ENCODE measurements around the gene AOC2. TPM values are rescaled to one million over a fixed set of nuclear protein-coding genes. Genes with fewer than 3 reads are reported as not detected.

Gene AOC2
- total RNA-seq, 1 experiment from 2014 or later, result 3.7 TPM

DNA sequence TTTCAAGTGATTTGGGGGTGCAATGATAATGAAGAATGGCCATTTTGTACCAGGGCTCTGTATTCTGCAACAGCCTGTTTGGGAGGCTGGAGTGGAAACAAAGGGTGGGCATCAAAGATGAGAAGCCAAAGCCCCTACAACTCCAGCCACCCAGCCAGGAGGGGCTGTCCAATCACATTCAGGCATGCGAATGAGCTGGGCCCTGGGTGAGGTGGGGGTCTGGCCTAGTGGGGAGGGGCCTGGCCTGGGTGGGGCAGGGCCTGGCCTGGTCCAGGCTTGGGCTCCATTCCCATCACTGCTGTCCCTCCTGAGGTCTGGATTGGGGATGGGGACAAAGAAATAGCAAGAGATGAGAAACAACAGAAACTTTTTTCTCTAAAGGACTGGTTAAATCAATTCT lies 13.0 kb downstream of the AOC2 start:
- no peak overlapping the region for H3K27ac ChIP-seq
- POLR2A ChIA-PET (ENCODE audit: unreplicated experiment), result no interaction called here
- intact Hi-C loops (cut with micrococcal nuclease; ENCODE audit: unreplicated experiment), result no loop called here
- no peaks in the 10 kb centered on the region for H3K9me3 ChIP-seq (ENCODE audit: insufficient read depth, low read depth)
- H3K36me3 ChIP-seq (ENCODE audit: low read depth), result no peaks in the 10 kb centered on the region
- H3F3A ChIP-seq (ENCODE audit: insufficient read depth, low read depth), result no peaks in the 10 kb centered on the region
- BruUV-seq (replicated peaks), result no TSS peak
- H4K20me1 ChIP-seq (ENCODE audit: insufficient read depth), result no peaks in the 10 kb centered on the region
- H3K4me2 ChIP-seq, result no peak overlapping the region
- no peak for DNase-seq
- H3K9me2 ChIP-seq (ENCODE audit: insufficient read depth), result no peaks in the 10 kb centered on the region
- no peaks in the 10 kb centered on the region for H3K79me2 ChIP-seq (ENCODE audit: low read depth)
- no peak overlapping the region for H3K4me3 ChIP-seq
- TF ChIP-seq, protein P1, sequence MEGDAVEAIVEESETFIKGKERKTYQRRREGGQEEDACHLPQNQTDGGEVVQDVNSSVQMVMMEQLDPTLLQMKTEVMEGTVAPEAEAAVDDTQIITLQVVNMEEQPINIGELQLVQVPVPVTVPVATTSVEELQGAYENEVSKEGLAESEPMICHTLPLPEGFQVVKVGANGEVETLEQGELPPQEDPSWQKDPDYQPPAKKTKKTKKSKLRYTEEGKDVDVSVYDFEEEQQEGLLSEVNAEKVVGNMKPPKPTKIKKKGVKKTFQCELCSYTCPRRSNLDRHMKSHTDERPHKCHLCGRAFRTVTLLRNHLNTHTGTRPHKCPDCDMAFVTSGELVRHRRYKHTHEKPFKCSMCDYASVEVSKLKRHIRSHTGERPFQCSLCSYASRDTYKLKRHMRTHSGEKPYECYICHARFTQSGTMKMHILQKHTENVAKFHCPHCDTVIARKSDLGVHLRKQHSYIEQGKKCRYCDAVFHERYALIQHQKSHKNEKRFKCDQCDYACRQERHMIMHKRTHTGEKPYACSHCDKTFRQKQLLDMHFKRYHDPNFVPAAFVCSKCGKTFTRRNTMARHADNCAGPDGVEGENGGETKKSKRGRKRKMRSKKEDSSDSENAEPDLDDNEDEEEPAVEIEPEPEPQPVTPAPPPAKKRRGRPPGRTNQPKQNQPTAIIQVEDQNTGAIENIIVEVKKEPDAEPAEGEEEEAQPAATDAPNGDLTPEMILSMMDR (conservative IDR thresholded peaks at IDR 0.05), result no peak
- TF ChIP-seq EZH2 (IDR thresholded peaks at IDR 0.05; ENCODE audit: low read depth), result no peak
- no peaks in the 10 kb centered on the region for H3K27me3 ChIP-seq (ENCODE audit: insufficient read depth, low read depth)
- H3K4me1 ChIP-seq (replicated peaks; ENCODE audit: insufficient read depth), result no peaks in the 10 kb centered on the region
- H2AFZ ChIP-seq, result no peak overlapping the region
- CTCF ChIA-PET, result no interaction called here

DNA sequence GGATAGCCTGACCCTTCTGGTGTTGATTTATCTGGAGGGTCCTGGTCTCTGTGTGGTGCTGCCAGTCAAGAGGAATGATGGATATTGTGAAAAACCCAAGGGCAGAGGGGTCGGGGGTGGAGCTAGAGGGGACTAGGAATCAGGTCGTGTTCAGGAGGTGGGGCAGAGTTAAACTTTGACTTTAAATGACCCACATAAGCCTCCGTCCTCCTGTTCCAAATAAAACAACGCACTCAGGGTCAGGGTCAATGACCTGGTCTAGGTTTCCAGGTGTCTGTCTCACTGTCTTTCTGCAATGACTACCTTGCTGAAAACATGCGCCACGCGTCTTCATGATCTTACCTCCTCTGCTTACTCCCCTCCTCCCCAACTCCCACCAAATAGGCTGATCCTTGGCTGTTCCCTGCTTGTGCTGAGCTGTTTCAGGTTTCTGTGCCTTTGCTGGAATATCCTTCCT lies 21.3 kb downstream of the AOC2 start:
- Histone ChIP-seq H2AFZ (no peak overlapping the region), H3K36me3 (ENCODE audit: low read depth) (no peaks in the 10 kb centered on the region), H4K20me1 (ENCODE audit: insufficient read depth) (no peaks in the 10 kb centered on the region), H3F3A (ENCODE audit: insufficient read depth, low read depth) (no peaks in the 10 kb centered on the region), H3K27me3 (ENCODE audit: insufficient read depth, low read depth) (no peaks in the 10 kb centered on the region; the same call in 1 of the 2 replicates), H3K4me3 (no peak overlapping the region), H3K9me3 (ENCODE audit: insufficient read depth, low read depth) (peaks cover 6% of the 10 kb centered on the region; the same call in 1 of the 2 replicates), H3K9me2 (ENCODE audit: insufficient read depth) (no peaks in the 10 kb centered on the region), H3K4me2 (no peak overlapping the region), H3K27ac (no peak overlapping the region), H3K4me1 (replicated peaks; ENCODE audit: insufficient read depth) (no peaks in the 10 kb centered on the region; the same call in 1 of the 2 replicates), H3K79me2 (ENCODE audit: low read depth) (no peaks in the 10 kb centered on the region)
- POLR2A ChIA-PET (ENCODE audit: unreplicated experiment), result no interaction called here
- DNase-seq, result no peak
- intact Hi-C loops (cut with micrococcal nuclease; ENCODE audit: unreplicated experiment), result no loop called here
- TF ChIP-seq, protein P1 (conservative IDR thresholded peaks at IDR 0.05), result no peak
- TF ChIP-seq EZH2 (IDR thresholded peaks at IDR 0.05; ENCODE audit: low read depth), result no peak
- no TSS peak for BruUV-seq (replicated peaks)
- CTCF ChIA-PET, result no interaction called here

DNA sequence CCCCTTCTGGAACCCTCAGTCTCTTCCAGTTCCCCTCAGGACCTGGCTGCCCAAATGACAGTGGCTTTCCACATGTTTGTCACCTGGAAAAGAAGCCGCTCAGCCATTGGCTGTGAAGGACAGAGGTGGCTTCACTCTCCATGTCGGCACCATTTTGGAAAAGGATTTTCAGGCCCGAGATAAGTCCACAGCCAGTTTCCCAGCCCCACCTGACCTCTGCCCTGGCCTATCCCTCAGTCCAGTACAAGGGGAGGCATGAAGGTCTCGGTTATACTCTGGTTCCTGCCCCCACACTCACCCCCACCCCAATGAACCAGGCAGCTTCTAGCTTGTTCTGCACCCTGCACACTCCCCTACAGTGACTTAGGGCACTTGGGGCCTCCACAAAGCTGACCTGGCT lies 21.8 kb downstream of the AOC2 start:
- no TSS peak for BruUV-seq (replicated peaks)
- H2AFZ ChIP-seq, result no peak overlapping the region
- no peak overlapping the region for H3K4me2 ChIP-seq
- no peaks in the 10 kb centered on the region for H4K20me1 ChIP-seq (ENCODE audit: insufficient read depth)
- H3K79me2 ChIP-seq (ENCODE audit: low read depth), result no peaks in the 10 kb centered on the region
- ChIA-PET CTCF (no interaction called here), POLR2A (ENCODE audit: unreplicated experiment) (no interaction called here)
- no peaks in the 10 kb centered on the region for H3K36me3 ChIP-seq (ENCODE audit: low read depth)
- H3F3A ChIP-seq (ENCODE audit: insufficient read depth, low read depth), result no peaks in the 10 kb centered on the region
- intact Hi-C loops (cut with micrococcal nuclease; ENCODE audit: unreplicated experiment), result no loop called here
- H3K27ac ChIP-seq, result no peak overlapping the region
- TF ChIP-seq EZH2 (IDR thresholded peaks at IDR 0.05; ENCODE audit: low read depth), result no peak
- peaks cover 7% of the 10 kb centered on the region; the same call in 1 of the 2 replicates for H3K9me3 ChIP-seq (ENCODE audit: insufficient read depth, low read depth)
- no peaks in the 10 kb centered on the region for H3K9me2 ChIP-seq (ENCODE audit: insufficient read depth)
- DNase-seq, result no peak
- H3K4me1 ChIP-seq (replicated peaks; ENCODE audit: insufficient read depth), result no peaks in the 10 kb centered on the region; the same call in 1 of the 2 replicates
- no peak overlapping the region for H3K4me3 ChIP-seq
- H3K27me3 ChIP-seq (ENCODE audit: insufficient read depth, low read depth), result no peaks in the 10 kb centered on the region; the same call in 1 of the 2 replicates
